Right lobe of liver (tissue), 4 donors: ENCODE results near the gene KDM4C.

Source experiments
- CTCF ChIP-seq, 4 donors: fragments of 200-600 bp in 3 of 4; fragments of 450-650 bp in 1 of 4; IDR thresholded peaks; one replicate each; pipeline versions ENCODE4 v1.5.1 to v1.8.0; 2016 to 2022; ENCODE audit warnings: antibody characterized with exemption in 4 of 4, mild to moderate bottlenecking in 2 of 4
- POLR2A ChIP-seq: fragments of 450-650 bp; IDR thresholded peaks from one replicate; pipeline ENCODE4 v1.6.1; 2017; ENCODE audit warnings: antibody characterized with exemption, mild to moderate bottlenecking
- donor health status: DM: no; HTN: no; CAD: no.
- donor health status: DM: no; HTN: no; CAD: no.
- donor health status: DM: no; HTN: yes; CAD: no.

- TF ChIP-seq POLR2A, result no peak
- TF ChIP-seq CTCF (IDR thresholded peaks at IDR 0.05), result no peak
Measured at GRCh38 chr9:7195526-7195925, 437.8 kb downstream of the KDM4C start.
